SK-N-MC (cell line): Measurements from ENCODE around the gene CAMK1G.

Experiments
- EZH2 ChIP-seq: fragments of 200-600 bp; sonication (generic); IDR thresholded peaks from one replicate; pipeline ENCODE4 v1.6.1; 2017; ENCODE audit warnings: antibody characterized with exemption
- FOXP2 ChIP-seq: optimal IDR thresholded peaks from 2 replicates; pipeline ENCODE3; 2011; ENCODE audit warnings: mild to moderate bottlenecking, moderate library complexity; ENCODE audit not compliant: insufficient read depth; ENCODE audit errors: extremely low read length, control extremely low read depth
- POLR2AphosphoS5 ChIP-seq: IDR thresholded peaks from 2 replicates; pipeline ENCODE4 v1.6.1; 2012; ENCODE audit warnings: mild to moderate bottlenecking, low read depth, low read length, borderline replicate concordance

- TF ChIP-seq POLR2AphosphoS5 = no peak
- no peak for TF ChIP-seq EZH2
- TF ChIP-seq FOXP2 = no peak
These were observed 34.2 kb downstream of the CAMK1G start for GRCh38 chr1:209617755-209618154.
